Erythroblast (primary cell): ENCODE measurements around the gene CD226.

Experiments used
- GATA1 ChIP-seq: IDR thresholded peaks from 2 replicates; pipeline ENCODE4 v1.6.1; 2011; ENCODE audit warnings: low read depth, mild to moderate bottlenecking, control low read depth, low read length, moderate library complexity
- POLR2A ChIP-seq: IDR thresholded peaks from 2 replicates; pipeline ENCODE4 v1.6.1; 2011; ENCODE audit warnings: mild to moderate bottlenecking, low read length

- no peak for TF ChIP-seq POLR2A
- no peak for TF ChIP-seq GATA1
Measured at GRCh38 chr18:69948256-69948655, 583 bp upstream of the CD226 start.
